Nephron progenitor cell (in vitro differentiated cells): ENCODE results near the gene CD164L2.
"Not testable (repeated sequence)": the region's sequence is repeated elsewhere in the genome, so short reads cannot be mapped to it uniquely, and the experiment has no call there.

Experiments
- DNase-seq: peaks from one replicate; pipeline ENCODE4 v3.0.0; 2021
- H3K27ac Mint-ChIP-seq: 2 replicates; pipeline ENCODE4 v1.8.0; 2021; ENCODE audit warnings: mild to moderate bottlenecking, moderate library complexity, mixed read lengths
- H3K27me3 Mint-ChIP-seq: 2 replicates; pipeline ENCODE4 v1.8.0; 2021; ENCODE audit warnings: mild to moderate bottlenecking, low read depth, mixed read lengths; ENCODE audit not compliant: poor library complexity
- H3K36me3 Mint-ChIP-seq: 2 replicates; pipeline ENCODE4 v1.8.0; 2021; ENCODE audit warnings: low read depth, mixed read lengths
- H3K4me1 Mint-ChIP-seq: 2 replicates; pipeline ENCODE4 v1.8.0; 2021; ENCODE audit warnings: mixed read lengths
- H3K4me3 Mint-ChIP-seq: 2 replicates; pipeline ENCODE4 v1.8.0; 2021; ENCODE audit warnings: mild to moderate bottlenecking, moderate library complexity, mixed read lengths
- H3K9me3 Mint-ChIP-seq: 2 replicates; pipeline ENCODE4 v1.8.0; 2021; ENCODE audit warnings: mild to moderate bottlenecking, moderate library complexity, mixed read lengths
- TF ChIP-seq, protein P1 (sequence below): fragments of 200-600 bp; sonication (generic); IDR thresholded peaks from 2 replicates; pipeline ENCODE4 v1.5.0; 2021; ENCODE audit warnings: antibody characterized with exemption

CD164L2 gene

DNA sequence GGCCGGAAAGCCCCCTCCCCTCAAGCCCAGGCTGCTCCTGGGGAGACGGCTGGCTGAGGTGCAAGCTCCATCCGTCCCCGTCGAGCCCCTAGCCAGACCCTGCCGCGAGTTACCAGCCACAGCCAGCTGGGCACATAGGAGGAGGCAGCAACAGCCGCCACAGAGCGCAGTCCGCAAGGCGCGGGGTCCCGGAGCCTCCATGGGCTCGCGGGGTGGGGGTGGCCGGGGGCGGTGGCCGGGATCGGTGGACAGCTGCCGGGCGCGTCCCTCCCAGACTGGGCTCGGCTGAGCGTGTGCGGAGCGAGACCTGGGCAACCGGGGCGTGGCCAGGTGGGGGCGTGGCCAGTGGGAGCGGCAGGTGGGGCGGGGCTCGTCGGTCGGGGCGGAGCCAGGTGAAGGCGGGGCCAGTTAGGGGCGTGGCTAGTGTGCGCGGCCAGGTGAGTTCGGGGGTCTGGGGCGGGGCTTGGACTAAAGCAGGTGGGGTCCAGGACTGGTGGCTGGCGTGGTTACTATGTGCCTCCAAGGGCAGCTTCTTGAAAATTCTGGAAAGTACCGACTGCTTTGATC, at the start of gene CD164L2:
Gene CD164L2 (minus strand): TSS at position 295 of the 567 bp plus-strand sequence. CDS start 94 bp downstream, at position 201.
- Mint-ChIP-seq H3K9me3 (no peaks in the 10 kb centered on the region), H3K36me3 (no peaks in the 10 kb centered on the region), H3K4me1 (peaks cover 11% of the 10 kb centered on the region), H3K27me3 (peaks cover 41% of the 10 kb centered on the region), H3K27ac (no peak within 1 kb of the TSS), H3K4me3 (peak within 1 kb of the TSS; percentile 28)
- DNase-seq = peak; percentile 88
- TF ChIP-seq, protein P1, sequence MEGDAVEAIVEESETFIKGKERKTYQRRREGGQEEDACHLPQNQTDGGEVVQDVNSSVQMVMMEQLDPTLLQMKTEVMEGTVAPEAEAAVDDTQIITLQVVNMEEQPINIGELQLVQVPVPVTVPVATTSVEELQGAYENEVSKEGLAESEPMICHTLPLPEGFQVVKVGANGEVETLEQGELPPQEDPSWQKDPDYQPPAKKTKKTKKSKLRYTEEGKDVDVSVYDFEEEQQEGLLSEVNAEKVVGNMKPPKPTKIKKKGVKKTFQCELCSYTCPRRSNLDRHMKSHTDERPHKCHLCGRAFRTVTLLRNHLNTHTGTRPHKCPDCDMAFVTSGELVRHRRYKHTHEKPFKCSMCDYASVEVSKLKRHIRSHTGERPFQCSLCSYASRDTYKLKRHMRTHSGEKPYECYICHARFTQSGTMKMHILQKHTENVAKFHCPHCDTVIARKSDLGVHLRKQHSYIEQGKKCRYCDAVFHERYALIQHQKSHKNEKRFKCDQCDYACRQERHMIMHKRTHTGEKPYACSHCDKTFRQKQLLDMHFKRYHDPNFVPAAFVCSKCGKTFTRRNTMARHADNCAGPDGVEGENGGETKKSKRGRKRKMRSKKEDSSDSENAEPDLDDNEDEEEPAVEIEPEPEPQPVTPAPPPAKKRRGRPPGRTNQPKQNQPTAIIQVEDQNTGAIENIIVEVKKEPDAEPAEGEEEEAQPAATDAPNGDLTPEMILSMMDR = no peak

DNA sequence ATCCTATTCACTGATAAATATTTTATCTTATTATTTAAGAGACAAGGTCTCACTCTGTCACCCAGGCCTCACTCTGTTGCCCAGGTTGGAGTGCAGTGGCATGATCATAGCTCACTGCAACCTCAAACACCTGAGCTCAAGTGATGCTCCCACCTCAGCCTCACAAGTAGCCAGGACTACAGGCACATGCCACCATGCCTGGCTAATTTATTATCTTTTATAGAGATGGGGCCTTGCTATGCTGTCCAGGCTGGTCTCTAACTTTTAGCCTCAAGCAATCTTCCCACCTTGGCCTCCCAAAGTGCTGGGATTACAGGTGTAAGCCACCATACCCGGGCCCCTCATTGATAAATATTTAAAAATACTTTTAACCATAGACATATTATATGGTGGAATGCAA, 49.6 kb upstream of the CD164L2 start:
- H3K27ac Mint-ChIP-seq = not testable (repeated sequence)

DNA sequence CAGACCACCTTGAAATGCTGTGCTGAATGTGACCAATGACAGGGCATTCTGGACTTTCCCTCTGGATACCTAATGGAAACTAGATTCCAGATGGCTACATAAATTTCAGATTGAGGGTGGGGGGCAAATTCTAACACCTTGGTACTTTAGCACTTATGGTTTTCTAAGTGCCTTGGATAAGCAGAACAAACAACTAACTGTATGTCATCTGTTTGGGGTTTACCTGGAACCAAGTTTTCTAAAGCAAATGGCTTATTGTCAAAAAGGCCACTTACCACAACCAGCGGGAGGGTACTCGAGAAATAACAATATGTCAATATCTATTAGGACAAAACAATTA, 48.4 kb upstream of the CD164L2 start:
- Mint-ChIP-seq H3K36me3 (peaks cover 5% of the 10 kb centered on the region), H3K4me3 (no peak overlapping the region), H3K27me3 (no peaks in the 10 kb centered on the region), H3K4me1 (peaks cover 62% of the 10 kb centered on the region), H3K27ac (no peak overlapping the region), H3K9me3 (no peaks in the 10 kb centered on the region)
- TF ChIP-seq, protein P1 = no peak
- no peak for DNase-seq

More for the DNA sequence above, 49.6 kb upstream of the CD164L2 start:
- H3K4me3 Mint-ChIP-seq, H3K27me3 Mint-ChIP-seq, H3K9me3 Mint-ChIP-seq, H3K36me3 Mint-ChIP-seq, DNase-seq: not testable (repeated sequence)
- peaks cover 63% of the 10 kb centered on the region for H3K4me1 Mint-ChIP-seq

DNA sequence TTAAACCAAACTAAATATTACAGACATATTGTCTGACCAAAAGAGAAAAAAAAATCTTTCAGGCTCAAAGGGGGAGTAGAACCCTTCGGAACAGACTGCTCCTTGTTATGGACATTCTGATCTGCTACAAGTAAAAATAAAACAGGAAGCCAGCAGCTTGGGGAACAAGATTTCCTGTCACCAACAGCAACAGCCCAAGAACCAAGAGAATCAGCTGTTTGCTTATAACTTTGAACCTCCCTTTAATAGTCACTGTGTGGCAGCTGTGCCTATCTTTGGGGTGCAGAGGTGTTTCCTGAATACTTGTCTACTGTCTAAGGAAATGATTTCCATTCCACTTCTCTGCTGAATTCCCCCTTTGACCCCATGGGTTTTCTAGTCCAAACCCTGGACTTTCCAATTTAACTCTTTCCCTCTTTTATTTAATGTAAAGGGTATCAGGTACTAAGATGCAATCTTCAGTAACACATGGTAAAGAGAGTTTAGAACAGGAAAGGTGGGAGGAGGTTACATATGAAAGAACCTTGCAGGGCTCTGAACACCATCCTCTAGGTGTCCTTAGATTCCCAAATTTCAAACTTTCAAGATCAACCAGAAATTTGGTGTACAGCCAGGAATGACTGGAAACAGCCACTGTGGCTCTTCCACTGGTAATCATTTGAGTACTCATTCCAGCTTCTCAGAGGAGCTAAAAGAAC, 47.9 kb upstream of the CD164L2 start:
- H3K9me3 Mint-ChIP-seq = no peaks in the 10 kb centered on the region
- H3K27ac Mint-ChIP-seq = peak overlapping the region; percentile 59
- peaks cover 61% of the 10 kb centered on the region for H3K4me1 Mint-ChIP-seq
- H3K27me3 Mint-ChIP-seq = no peaks in the 10 kb centered on the region
- TF ChIP-seq, protein P1 = no peak
- H3K36me3 Mint-ChIP-seq = peaks cover 8% of the 10 kb centered on the region
- H3K4me3 Mint-ChIP-seq = no peak overlapping the region
- DNase-seq = no peak

DNA sequence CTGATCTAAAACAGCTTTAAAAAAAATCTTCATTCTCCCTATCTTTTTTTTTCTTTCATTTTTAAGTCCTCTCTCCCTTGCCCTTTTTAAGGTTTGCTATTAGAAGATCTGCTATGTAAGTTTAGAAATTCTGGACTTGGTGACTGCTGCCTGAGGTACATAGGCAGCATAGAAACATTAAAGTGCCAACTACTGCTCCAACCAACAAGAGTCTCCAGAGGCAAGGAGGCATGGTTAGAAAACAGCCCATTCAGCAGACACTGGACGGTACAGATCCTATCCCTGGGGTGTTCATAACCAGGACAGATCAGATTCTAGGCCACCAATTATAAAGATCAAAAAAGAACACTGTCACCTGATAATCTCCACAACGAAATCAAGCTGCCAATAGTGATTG, 45.9 kb upstream of the CD164L2 start:
- H3K27me3 Mint-ChIP-seq = no peaks in the 10 kb centered on the region
- H3K9me3 Mint-ChIP-seq = no peaks in the 10 kb centered on the region
- peaks cover 69% of the 10 kb centered on the region for H3K4me1 Mint-ChIP-seq
- H3K36me3 Mint-ChIP-seq = peaks cover 11% of the 10 kb centered on the region
- no peak for DNase-seq
- TF ChIP-seq, protein P1 = no peak
- peak overlapping the region; percentile 65 for H3K27ac Mint-ChIP-seq
- H3K4me3 Mint-ChIP-seq = no peak overlapping the region

DNA sequence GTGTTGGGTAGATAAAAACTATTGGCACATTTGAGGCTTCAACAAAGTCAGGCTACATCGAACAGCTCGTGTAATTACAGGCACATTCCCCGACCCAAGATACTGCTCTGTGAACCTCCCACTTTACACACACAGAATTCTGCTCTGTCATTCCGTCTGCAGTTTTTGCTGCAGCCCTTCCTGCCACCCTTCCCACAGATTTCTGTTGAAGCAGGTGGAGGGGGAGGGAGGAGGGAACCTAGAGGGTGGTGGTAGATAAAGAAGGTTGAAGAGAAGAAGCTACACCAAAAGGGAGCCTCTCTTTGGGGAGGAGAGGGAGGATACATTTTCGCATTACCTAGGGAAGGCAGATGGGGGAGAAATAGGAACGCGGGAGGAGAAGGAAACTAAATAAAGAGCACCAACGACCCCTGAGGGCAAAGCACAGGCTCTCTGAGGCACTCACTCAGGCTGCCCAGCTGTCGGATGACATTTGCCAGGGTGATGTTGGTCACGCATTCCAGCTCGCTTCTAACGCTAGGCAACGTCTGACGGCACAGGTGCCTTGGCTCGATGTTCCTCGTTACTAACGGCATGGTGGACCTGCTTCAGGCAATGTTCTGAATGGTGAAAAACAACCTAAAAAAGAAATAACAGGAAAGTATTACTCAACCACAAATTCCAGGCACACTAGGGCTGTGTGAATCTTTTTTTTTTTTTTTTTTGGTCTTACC, 45.3 kb upstream of the CD164L2 start:
- Mint-ChIP-seq H3K4me3 (peak overlapping the region; percentile 43), H3K36me3 (peaks cover 11% of the 10 kb centered on the region), H3K27ac (peak overlapping the region; percentile 97), H3K9me3 (no peaks in the 10 kb centered on the region), H3K4me1 (peaks cover 70% of the 10 kb centered on the region), H3K27me3 (no peaks in the 10 kb centered on the region)
- TF ChIP-seq, protein P1 = no peak
- peak; percentile 16 for DNase-seq
